H54 (cell line): ENCODE data around the gene PPM1M.

ENCODE experiments used
- DNase-seq: peaks from one replicate; pipeline ENCODE4 v3.0.0; 2011; ENCODE audit warnings: low spot score, mixed read lengths; ENCODE audit not compliant: insufficient read length
- FAIRE-seq: peaks from 3 replicates; lab custom pipeline; 2011; peaks lifted over from hg19 to GRCh38; lab: Jason Lieb, UNC
- POLR2A ChIP-seq: IDR thresholded peaks from 2 replicates; pipeline ENCODE4 v1.6.1; 2011; ENCODE audit warnings: low read depth, mild to moderate bottlenecking, low read length

Gene PPM1M

DNA sequence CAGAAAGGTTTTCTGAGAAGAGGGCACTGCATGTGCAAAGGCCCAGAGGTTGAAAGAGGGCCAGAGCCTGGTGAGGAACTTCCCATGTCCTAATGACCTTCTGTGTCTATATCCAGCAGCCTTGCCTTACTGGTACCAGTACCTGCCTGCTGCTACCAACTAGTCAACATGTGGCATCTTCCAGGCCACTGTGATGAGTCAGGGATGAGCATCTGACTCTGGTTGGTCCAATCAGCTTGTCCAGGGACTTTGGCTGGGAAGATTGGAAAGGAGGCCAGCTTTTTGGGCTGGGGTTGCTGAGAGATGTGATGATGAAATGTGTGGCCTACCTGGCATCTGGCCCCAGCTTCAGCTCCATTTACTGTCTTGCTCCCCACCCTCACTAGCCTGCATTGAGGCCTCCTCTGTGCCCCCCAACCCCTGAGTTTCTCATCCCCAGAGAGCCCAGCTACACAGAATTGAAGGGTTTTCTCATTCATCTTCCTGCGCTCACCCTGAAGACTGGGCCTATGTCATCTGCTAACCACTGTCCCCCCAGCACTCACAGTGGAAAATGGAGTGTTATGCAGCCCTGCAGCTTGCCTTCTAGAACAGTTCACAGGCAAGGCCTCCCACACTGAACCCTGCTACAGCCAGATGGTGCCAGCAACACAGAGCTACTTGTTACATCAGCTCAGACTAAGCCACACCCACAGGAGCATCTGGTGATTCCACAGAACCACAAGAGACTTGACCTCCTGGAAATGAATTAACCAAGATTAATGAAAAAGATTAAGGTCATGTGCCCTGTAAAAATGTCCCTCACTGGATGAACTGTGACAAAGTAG lies 5.3 kb upstream of the PPM1M start:
- FAIRE-seq, result no peak
- no peak for TF ChIP-seq POLR2A
- peak; percentile 92 for DNase-seq

DNA sequence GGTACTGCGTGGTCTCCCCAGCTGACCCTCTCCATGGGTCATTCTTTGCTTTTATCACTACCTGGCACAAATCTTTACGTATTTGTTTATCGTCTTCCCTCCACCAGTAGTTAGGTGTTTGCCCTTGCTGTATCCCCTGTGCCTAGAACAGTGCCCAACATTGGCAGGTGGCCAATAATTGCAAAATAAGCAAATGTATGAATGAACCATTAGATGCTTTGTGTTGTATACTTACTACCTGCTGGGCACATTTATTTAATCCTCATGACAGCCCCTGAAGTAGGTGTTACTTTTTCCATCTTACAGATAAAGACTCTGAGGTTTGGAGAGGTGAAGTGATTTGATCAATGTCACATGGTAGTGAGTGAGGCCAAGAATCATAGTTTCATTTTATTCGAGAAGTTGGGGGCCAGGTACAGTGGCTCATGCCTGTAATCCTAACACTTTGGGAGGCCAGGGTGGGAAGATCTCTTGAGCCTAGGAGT lies 4.6 kb upstream of the PPM1M start:
- DNase-seq (no peak), FAIRE-seq (no peak)

DNA sequence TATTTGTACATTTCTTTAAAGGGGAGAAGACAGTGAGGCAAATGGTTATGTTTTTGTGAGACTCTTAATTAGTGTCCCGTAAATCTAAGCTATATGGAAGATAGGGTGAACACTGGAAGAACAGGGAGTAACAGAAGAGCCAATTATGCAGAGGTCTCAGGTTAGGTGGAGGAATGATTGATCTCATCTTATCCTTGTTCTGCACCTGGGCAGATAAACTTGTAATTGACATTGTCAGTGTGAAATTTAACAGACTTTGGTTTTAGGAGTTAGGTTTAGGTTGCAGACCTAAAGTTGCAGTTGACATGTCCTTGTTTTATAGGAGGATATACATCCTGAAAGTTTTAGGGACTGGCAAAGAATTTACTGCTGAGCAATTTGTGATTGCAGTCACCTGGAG lies 3.5 kb upstream of the PPM1M start:
- no peak for DNase-seq
- no peak for FAIRE-seq

More for the DNA sequence above, 4.6 kb upstream of the PPM1M start:
- TF ChIP-seq POLR2A, result no peak

DNA sequence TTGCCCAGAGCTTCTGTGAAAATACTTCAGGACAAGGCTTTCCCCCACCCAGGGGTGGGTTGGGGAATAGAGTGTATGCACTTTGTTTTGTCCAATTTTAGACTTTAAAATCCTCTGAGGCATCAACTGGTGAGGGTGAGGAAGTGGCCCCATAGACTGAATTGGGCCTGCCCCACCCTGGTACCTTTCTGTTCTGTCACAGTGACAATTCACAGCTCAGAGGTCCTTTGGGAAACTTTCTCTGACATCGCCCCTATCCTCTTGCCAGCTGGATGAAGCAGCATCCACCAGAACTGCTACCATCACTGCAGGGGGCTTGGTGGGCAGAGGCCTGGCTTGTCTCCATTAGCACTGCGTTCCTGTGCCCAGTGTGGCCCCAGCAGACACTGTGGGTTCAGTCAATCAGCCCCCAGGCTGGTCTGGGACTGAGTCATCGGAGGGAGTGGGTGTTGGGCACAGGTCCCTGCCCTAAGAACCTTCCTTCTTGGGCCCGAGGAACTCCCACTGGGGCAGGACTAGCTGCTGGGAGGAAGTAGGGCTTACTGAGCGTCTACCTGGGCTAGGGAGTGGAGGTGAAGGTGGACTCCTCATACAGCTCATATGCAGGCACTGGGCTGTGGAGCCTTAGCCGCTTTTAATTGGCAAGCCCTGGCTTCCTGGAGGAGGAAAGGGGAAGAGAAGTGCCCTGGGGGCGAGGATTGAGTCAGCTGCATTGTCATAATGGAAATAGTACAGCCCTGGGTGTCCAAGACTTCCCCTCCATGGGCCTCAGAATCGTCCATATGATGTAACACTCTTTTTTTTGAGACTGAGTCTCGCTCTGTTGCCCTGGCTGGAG lies 1.5 kb upstream of the PPM1M start:
- no peak for TF ChIP-seq POLR2A
- DNase-seq (peak; percentile 87), FAIRE-seq (no peak)

More for the DNA sequence above, 3.5 kb upstream of the PPM1M start:
- TF ChIP-seq POLR2A, result no peak

DNA sequence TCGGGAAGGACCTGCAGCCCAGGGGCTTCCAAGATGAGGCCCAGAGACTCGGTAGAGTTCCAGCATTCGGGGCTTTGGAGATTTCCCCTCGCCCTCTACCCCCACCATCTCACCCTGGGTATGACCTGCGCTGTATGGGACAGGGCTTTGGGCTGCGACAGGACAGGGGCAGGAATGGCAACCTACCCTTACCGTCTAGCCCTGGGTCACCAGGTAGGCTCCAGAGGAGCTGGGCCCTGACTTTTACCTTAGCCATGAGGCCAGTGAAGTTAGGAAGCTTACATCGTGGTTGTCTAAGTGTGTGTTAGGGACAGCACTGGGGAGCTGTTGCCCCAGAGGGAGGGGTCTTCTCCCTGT lies 683 bp downstream of the PPM1M start:
- DNase-seq (no peak), FAIRE-seq (no peak)
- no peak for TF ChIP-seq POLR2A

DNA sequence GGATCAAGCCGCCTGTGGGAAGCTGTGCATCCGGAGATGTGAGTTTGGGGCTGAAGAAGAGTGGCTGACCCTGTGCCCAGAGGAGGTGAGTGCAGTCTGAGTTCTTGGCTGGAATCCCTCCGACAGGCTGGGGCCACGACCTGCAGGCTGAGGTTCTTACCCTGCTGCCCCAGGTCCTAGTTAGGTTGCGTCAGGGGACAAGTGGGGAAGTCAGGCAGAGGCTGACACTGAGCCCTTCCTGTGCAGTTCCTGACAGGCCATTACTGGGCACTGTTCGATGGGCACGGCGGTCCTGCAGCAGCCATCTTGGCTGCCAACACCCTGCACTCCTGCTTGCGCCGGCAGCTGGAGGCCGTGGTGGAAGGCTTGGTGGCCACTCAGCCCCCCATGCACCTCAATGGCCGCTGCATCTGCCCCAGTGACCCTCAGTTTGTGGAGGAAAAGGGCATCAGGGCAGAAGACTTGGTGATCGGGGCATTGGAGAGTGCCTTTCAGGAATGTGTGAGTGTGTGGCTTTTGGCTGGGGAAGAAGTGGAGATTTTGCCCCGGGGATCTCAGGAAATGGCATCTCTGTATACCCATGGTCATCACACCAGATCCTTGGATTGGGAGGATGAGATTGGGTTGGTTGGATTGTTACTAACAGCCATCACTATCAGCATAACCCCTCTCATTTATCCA lies 1.3 kb downstream of the PPM1M start:
- no peak for FAIRE-seq
- TF ChIP-seq POLR2A, result no peak

DNA sequence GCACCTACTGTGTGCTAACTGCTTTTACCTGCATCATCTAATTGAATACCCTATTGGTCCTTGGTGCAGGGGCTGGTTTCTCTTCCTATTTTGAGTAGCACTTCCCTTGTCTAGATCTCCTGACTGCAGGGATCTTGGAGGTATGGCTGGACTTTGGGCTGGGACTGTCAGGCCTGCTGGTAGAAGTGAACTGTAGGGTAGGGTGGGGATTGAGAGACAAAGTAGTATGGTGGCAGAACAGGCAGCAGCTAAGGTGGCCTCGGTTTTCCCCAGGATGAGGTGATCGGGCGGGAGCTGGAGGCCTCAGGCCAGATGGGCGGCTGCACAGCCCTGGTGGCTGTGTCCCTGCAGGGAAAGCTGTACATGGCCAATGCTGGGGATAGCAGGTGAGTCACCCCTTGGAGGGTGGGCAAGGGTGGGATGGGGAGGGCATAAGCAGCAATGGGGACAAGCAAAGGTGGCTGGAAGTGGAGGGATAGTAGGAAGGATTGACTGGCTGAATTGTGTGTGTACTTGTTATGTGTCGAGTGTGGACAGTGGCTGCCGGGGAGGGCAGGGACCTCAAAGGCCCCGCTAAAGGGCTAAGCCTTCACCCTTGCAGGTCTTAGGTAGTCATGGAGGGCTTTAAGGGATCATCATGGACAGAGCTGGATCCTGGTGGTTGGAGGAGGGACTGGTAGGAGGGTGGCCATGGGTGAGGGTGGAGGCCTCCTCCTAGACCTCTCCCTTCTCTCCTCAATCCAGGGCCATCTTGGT lies 2.0 kb downstream of the PPM1M start:
- TF ChIP-seq POLR2A, result no peak
- FAIRE-seq, result no peak
- no peak for DNase-seq

More for the DNA sequence above, 1.3 kb downstream of the PPM1M start:
- no peak for DNase-seq

DNA sequence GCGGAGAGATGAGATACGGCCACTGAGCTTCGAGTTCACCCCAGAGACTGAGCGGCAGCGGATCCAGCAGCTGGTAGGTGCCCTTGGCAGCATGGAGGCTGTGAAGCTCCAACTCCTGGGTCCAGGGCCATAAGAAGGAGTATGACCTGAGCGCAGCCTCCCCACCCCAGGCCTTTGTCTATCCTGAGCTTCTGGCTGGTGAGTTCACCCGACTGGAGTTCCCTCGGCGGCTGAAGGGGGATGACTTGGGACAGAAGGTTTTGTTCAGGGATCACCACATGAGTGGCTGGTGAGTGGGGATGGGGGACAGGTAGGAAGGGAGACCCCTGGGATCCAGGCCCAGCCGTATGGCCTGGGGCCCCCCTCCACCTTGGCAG lies 2.6 kb downstream of the PPM1M start:
- no peak for DNase-seq

DNA sequence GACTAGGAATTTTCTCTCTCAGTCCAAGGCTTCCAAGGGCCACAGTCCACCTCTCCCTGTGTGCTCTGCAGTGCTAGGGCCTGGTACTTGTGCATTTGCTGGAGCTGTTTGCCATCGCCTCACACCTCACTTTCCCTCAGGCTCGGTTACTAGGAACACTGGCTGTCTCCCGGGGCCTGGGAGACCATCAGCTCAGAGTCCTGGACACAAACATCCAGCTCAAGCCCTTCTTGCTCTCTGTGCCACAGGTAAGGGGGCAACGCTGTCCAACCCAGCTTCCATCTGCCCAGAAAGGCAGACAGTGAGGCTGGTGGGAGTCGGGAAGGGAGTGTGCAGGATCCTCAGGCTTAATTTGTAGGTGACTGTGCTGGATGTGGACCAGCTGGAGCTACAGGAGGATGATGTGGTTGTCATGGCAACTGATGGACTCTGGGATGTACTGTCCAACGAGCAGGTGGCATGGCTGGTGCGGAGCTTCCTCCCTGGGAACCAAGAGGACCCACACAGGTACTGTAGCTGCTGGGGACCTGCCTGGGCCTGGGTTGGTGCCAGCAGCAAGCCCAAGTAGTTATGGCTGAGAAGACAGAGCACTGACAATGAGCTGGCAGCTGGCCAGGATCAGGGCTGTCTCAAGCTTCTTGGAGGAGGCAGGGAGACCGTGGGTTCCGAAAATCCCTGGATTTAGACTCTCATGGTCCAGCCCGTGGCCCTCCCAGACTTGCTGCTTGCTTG lies 3.4 kb downstream of the PPM1M start:
- no peak for TF ChIP-seq POLR2A
- DNase-seq, result no peak
- no peak for FAIRE-seq

More for the DNA sequence above, 2.6 kb downstream of the PPM1M start:
- TF ChIP-seq POLR2A, result no peak
- no peak for FAIRE-seq

DNA sequence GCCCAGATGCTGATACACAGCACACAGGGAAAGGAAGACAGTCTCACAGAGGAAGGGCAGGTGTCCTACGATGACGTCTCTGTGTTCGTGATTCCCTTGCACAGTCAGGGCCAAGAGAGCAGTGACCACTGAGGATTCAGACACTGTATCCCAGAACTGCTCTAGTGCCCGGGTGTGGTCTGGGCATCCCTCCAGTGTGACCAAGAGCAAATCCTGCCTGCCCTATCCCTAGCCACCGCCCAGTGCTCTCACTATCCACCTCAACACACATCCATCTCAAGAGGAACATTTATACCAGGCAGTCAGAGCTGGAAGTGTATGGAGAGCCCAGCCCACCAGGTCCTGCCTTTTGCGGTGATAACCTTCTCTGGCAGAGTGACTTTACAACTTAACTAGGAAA lies 4.1 kb downstream of the PPM1M start:
- DNase-seq (no peak), FAIRE-seq (no peak)
- TF ChIP-seq POLR2A, result no peak

DNA sequence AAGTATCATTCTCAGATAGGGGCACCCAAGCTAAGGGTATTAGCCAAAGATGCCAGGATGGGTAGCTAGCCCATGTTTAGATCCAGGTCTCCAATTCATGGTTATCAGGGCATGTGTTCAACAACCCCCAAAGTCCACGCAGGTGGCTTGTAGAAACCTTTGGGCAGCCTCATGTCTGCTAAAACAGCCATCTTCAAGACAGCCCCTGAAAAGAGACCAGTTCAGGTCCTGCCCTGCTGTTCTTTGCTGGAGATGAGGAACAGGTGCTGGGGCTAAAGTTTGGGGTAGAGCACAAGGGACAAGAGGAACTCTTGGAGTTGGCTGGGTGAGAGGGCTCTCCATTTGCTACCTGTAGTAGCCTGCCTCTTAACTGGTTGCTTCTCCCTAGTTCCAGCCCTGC lies 4.6 kb downstream of the PPM1M start:
- no peak for TF ChIP-seq POLR2A
- FAIRE-seq (no peak), DNase-seq (no peak)
